ENCODE data around the gene NAXE.

DNA sequence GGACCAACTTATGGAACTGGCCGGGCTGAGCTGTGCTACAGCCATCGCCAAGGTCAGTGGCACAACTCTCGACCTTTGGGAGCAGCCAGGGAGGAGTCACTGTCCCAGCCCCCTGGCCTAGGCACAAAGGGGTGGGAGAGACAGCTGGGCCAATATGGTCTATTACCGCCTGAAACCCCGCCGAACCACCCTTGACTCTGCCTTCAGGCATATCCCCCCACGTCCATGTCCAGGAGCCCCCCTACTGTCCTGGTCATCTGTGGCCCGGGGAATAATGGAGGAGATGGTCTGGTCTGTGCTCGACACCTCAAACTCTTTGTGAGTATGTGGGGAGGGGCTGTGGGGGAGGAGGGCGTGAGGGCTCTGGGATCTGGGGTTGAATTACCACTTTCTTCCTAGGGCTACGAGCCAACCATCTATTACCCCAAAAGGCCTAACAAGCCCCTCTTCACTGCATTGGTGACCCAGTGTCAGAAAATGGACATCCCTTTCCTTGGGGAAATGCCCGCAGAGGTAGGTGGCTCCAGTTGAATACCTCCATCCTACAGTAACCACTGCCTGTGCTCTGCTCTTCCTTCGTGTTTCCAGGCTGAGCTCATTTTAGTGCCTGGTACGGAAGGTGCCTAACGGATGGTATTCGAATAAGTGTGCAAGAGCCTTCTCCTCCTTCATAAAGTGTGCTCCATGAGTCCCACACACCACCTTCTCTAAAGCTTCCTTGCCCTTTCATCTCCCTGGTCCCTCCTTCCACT, 758 bp downstream of the NAXE start:
- TF ChIP-seq EZH2 (IDR thresholded peaks at IDR 0.05; ENCODE audit: insufficient read depth, low read length), result no peak
- TF ChIP-seq, protein P1, sequence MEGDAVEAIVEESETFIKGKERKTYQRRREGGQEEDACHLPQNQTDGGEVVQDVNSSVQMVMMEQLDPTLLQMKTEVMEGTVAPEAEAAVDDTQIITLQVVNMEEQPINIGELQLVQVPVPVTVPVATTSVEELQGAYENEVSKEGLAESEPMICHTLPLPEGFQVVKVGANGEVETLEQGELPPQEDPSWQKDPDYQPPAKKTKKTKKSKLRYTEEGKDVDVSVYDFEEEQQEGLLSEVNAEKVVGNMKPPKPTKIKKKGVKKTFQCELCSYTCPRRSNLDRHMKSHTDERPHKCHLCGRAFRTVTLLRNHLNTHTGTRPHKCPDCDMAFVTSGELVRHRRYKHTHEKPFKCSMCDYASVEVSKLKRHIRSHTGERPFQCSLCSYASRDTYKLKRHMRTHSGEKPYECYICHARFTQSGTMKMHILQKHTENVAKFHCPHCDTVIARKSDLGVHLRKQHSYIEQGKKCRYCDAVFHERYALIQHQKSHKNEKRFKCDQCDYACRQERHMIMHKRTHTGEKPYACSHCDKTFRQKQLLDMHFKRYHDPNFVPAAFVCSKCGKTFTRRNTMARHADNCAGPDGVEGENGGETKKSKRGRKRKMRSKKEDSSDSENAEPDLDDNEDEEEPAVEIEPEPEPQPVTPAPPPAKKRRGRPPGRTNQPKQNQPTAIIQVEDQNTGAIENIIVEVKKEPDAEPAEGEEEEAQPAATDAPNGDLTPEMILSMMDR (IDR thresholded peaks at IDR 0.05; ENCODE audit: insufficient read depth, low read depth, low read length), result no peak
